ENCODE measurements around the gene HSPA12B.

HSPA12B gene

GRCh38 chr20:3691306-3691705 lies 41.2 kb upstream of the HSPA12B start:
- H3K27ac ChIP-seq: no peak overlapping the region
- no peak for TF ChIP-seq CTCF (conservative IDR thresholded peaks at IDR 0.05)

- no peak for TF ChIP-seq CTCF (conservative IDR thresholded peaks at IDR 0.05)
- no peak overlapping the region for H3K27ac ChIP-seq
Measured at GRCh38 chr20:3691897-3692296, 40.6 kb upstream of the HSPA12B start.

GRCh38 chr20:3692706-3693294 lies 39.7 kb upstream of the HSPA12B start:
- H3K27ac ChIP-seq: no peak overlapping the region
- TF ChIP-seq CTCF (conservative IDR thresholded peaks at IDR 0.05): no peak

GRCh38 chr20:3693376-3693775 lies 39.1 kb upstream of the HSPA12B start:
- no peak overlapping the region for H3K27ac ChIP-seq
- TF ChIP-seq CTCF (conservative IDR thresholded peaks at IDR 0.05): no peak

- TF ChIP-seq CTCF (conservative IDR thresholded peaks at IDR 0.05): no peak
- H3K27ac ChIP-seq: no peak overlapping the region
Measured at GRCh38 chr20:3694864-3695263, 37.6 kb upstream of the HSPA12B start.

GRCh38 chr20:3696200-3696599 lies 36.3 kb upstream of the HSPA12B start:
- no peak; the same call in 1 of the 2 replicates for TF ChIP-seq CTCF (conservative IDR thresholded peaks at IDR 0.05)

GRCh38 chr20:3696745-3697587 lies 35.5 kb upstream of the HSPA12B start:
- no peak overlapping the region for H3K27ac ChIP-seq
- TF ChIP-seq CTCF (conservative IDR thresholded peaks at IDR 0.05): no peak

More at GRCh38 chr20:3696200-3696599, 36.3 kb upstream of the HSPA12B start:
- H3K27ac ChIP-seq: no peak overlapping the region

Data from VCaP (cell line).